PFSK-1 (cell line): Measurements from ENCODE around the gene AGPAT4.

Experiments
- POLR2AphosphoS5 ChIP-seq: IDR thresholded peaks from 2 replicates; pipeline ENCODE4 v1.6.1; 2012; ENCODE audit warnings: low read depth, mild to moderate bottlenecking, control low read depth, low read length, moderate library complexity
- SIN3A ChIP-seq: IDR thresholded peaks from 2 replicates; pipeline ENCODE4 v1.6.1; 2012; ENCODE audit warnings: mild to moderate bottlenecking, low read length, moderate library complexity, borderline replicate concordance; ENCODE audit not compliant: insufficient read depth

DNA sequence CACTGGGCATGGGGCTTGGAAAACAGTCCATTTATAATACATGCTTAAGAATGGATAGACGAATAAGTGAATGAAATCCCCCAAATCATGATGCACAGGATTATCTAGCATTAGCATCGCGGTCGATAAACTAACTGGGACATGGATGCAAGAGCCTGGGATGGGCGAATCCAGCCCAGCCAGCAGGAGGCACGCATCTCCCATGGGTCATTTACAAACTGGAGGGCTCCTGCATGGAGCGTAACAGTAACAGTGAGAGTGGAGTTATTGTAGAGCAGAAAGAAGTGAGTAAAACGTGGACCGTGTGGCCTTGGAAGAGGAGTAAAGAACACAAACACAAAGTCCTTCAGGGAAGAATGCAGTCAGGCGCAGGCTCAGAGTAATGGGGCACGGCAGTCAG is 136.5 kb downstream of the AGPAT4 start:
- no peak for TF ChIP-seq SIN3A
- no peak for TF ChIP-seq POLR2AphosphoS5
